ENCODE measurements around the gene RNF123.

The RNF123 gene

GRCh38 chr3:49654955-49655556, 34.3 kb upstream of the RNF123 start:
- DNase-seq = no peak
- Histone ChIP-seq H3K4me1 (no peaks in the 10 kb centered on the region), H3K36me3 (peaks cover 0 to 13% (median 0%) of the 10 kb centered on the region in 3 donors), H3K4me3 (no peak overlapping the region), H3K27ac (no peak overlapping the region), H3K27me3 (no peaks in the 10 kb centered on the region), H3K9me3 (no peaks in the 10 kb centered on the region)
- intact Hi-C loops (cut with DNase I; ENCODE audit: low total_unique reads) = no loop called here
- no peak for TF ChIP-seq CTCF (IDR thresholded peaks at IDR 0.05)

GRCh38 chr3:49655731-49656285, 33.5 kb upstream of the RNF123 start:
- intact Hi-C loops (cut with DNase I; ENCODE audit: low total_unique reads) = no loop called here
- Histone ChIP-seq H3K4me1 (no peaks in the 10 kb centered on the region), H3K9me3 (no peaks in the 10 kb centered on the region), H3K27me3 (no peaks in the 10 kb centered on the region), H3K27ac (no peak overlapping the region), H3K36me3 (peaks cover 0 to 13% (median 0%) of the 10 kb centered on the region in 3 donors), H3K4me3 (no peak overlapping the region)
- no peak for DNase-seq
- TF ChIP-seq CTCF (IDR thresholded peaks at IDR 0.05) = no peak

- no peaks in the 10 kb centered on the region for H3K9me3 ChIP-seq
- H3K36me3 ChIP-seq = peaks cover 0 to 13% (median 0%) of the 10 kb centered on the region in 3 donors
- H3K27me3 ChIP-seq = no peaks in the 10 kb centered on the region
- H3K27ac ChIP-seq = no peak overlapping the region
- no peaks in the 10 kb centered on the region for H3K4me1 ChIP-seq
- no peak for DNase-seq
- no peak for TF ChIP-seq CTCF (IDR thresholded peaks at IDR 0.05)
- no peak overlapping the region for H3K4me3 ChIP-seq
- intact Hi-C loops (cut with DNase I; ENCODE audit: low total_unique reads) = no loop called here
These were observed 32.7 kb upstream of the RNF123 start for GRCh38 chr3:49656541-49657112.

- peaks cover 0 to 3% of the 10 kb centered on the region in 2 donors for H3K27me3 ChIP-seq
- intact Hi-C loops (cut with DNase I; ENCODE audit: low total_unique reads) = no loop called here
- H3K36me3 ChIP-seq = peaks cover 0 to 7% (median 0%) of the 10 kb centered on the region in 3 donors
- no peak for TF ChIP-seq CTCF (IDR thresholded peaks at IDR 0.05)
- no peak overlapping the region for H3K4me3 ChIP-seq
- H3K4me1 ChIP-seq = no peaks in the 10 kb centered on the region
- DNase-seq = no peak
- no peaks in the 10 kb centered on the region for H3K9me3 ChIP-seq
- H3K27ac ChIP-seq = no peak overlapping the region
These were observed 32.0 kb upstream of the RNF123 start for GRCh38 chr3:49657208-49657915.

GRCh38 chr3:49658711-49659110, 30.6 kb upstream of the RNF123 start:
- Histone ChIP-seq H3K9me3 (no peaks in the 10 kb centered on the region), H3K4me3 (no peak overlapping the region), H3K4me1 (no peaks in the 10 kb centered on the region), H3K36me3 (no peaks in the 10 kb centered on the region), H3K27ac (no peak overlapping the region), H3K27me3 (peaks cover 0 to 9% of the 10 kb centered on the region in 2 donors)
- intact Hi-C loops (cut with DNase I; ENCODE audit: low total_unique reads) = no loop called here
- DNase-seq = no peak
- no peak for TF ChIP-seq CTCF (IDR thresholded peaks at IDR 0.05)
